ENCODE data around the gene SLC22A23. TPM values are rescaled to one million over a fixed set of nuclear protein-coding genes. Genes with fewer than 3 reads are reported as not detected.

Gene SLC22A23
- total RNA-seq, 3 donors from 2014 or later = 61.5 to 160 (median 74.7) TPM

- Histone ChIP-seq H3K4me1 (ENCODE audit: low read depth) (no peaks in the 10 kb centered on the region), H3K36me3 (ENCODE audit: low read depth) (no peaks in the 10 kb centered on the region), H3K9me3 (no peaks in the 10 kb centered on the region), H3K4me3 (no peak overlapping the region)
- ATAC-seq (no peak), DNase-seq (no peak)
- TF ChIP-seq CTCF (IDR thresholded peaks at IDR 0.05) = no peak
- intact Hi-C loops (cut with DNase I, micrococcal nuclease) = no loop called here
Measured at GRCh38 chr6:3287308-3287707, 169.5 kb downstream of the SLC22A23 start.

DNA sequence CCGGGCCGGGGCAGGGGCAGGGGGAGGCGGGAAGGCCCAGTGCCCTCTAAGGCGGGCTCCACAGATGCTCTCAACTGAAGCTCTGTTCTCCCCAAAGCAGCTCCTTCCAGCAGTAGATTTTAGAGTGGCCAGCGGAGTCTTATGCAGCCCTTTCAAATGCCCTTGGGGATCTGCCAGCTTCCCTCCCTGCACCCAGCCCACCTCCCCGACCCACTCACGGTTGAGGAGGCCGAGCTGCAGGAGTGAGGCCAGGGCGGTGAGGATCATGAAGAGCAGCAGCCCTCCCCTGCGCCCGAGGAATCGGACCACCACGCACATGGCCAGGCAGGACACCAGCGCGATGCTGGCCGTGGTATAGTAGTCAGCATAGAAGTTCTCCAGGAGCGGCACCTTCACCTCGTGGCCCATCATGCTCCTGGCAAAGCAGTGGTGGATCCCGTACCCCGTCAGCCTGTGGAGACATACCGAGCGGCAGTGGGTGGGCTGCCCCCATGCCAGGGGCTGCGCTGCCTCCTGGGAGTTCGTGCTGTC, 170.1 kb downstream of the SLC22A23 start:
- DNase-seq (no peak), ATAC-seq (no peak)
- H3K4me1 ChIP-seq (ENCODE audit: low read depth) = no peaks in the 10 kb centered on the region
- no peak overlapping the region for H3K4me3 ChIP-seq
- no peak for TF ChIP-seq CTCF (IDR thresholded peaks at IDR 0.05)
- no peaks in the 10 kb centered on the region for H3K9me3 ChIP-seq
- intact Hi-C loops (cut with DNase I, micrococcal nuclease) = no loop called here
- no peaks in the 10 kb centered on the region for H3K36me3 ChIP-seq (ENCODE audit: low read depth)

GRCh38 chr6:3285732-3286131, 171.1 kb downstream of the SLC22A23 start:
- intact Hi-C loops (cut with DNase I, micrococcal nuclease) = no loop called here
- ATAC-seq (no peak), DNase-seq (no peak)
- H3K36me3 ChIP-seq (ENCODE audit: low read depth) = no peaks in the 10 kb centered on the region
- no peak for TF ChIP-seq CTCF (IDR thresholded peaks at IDR 0.05)
- H3K4me1 ChIP-seq (ENCODE audit: low read depth) = no peaks in the 10 kb centered on the region
- no peak overlapping the region for H3K4me3 ChIP-seq
- no peaks in the 10 kb centered on the region for H3K9me3 ChIP-seq

DNA sequence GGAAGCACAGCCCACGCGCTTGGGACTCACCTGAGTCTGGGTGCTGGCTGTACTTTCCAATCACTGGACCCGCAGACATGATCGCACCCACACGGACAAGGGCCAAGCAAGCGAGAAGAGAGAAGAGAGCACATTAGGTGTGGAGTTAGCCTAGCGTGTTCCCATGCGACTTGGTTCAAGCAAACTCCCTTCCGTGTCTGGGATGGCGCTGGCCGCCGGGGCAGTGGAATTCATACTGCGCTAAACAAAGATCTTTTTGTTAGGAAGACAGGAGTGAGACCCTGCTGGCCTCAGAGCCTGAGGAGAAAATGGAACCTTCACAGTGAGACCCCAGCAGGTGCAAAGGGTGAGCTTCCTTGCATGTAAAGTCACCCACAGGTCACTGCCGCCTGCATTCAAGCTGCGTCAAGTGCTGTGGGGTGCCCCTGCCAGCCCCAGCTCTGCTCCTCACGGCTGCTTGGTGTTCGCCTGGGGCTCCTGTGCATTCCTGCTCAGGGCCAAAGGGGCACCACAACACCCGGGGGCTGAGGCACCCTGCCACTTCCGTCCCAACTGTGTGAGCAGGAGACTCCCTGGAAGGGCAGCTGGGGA, 171.7 kb downstream of the SLC22A23 start:
- no peak for DNase-seq
- no peaks in the 10 kb centered on the region for H3K36me3 ChIP-seq (ENCODE audit: low read depth)
- H3K9me3 ChIP-seq = no peaks in the 10 kb centered on the region
- intact Hi-C loops (cut with DNase I, micrococcal nuclease) = no loop called here
- TF ChIP-seq CTCF (IDR thresholded peaks at IDR 0.05) = no peak
- no peak for ATAC-seq
- no peak overlapping the region for H3K4me3 ChIP-seq
- no peaks in the 10 kb centered on the region for H3K4me1 ChIP-seq (ENCODE audit: low read depth)

- no peak for TF ChIP-seq CTCF (IDR thresholded peaks at IDR 0.05)
- no peak for ATAC-seq
- H3K9me3 ChIP-seq = no peaks in the 10 kb centered on the region
- H3K4me3 ChIP-seq = no peak overlapping the region
- intact Hi-C loops (cut with DNase I, micrococcal nuclease) = no loop called here
- H3K36me3 ChIP-seq (ENCODE audit: low read depth) = peaks cover 4% of the 10 kb centered on the region
- DNase-seq = peak in 1 of 3 donors; percentile 34
- no peaks in the 10 kb centered on the region for H3K4me1 ChIP-seq (ENCODE audit: low read depth)
Measured at GRCh38 chr6:3284436-3284876, 172.4 kb downstream of the SLC22A23 start.

Measured in mucosa of descending colon (tissue), 3 donors.